Ishikawa (cell line): ENCODE results near the gene ABCC11.

Source experiments
- CEBPB ChIP-seq: IDR thresholded peaks from 2 replicates; pipeline ENCODE4 v1.6.1; 2012
- CREB1 ChIP-seq: IDR thresholded peaks from 2 replicates; pipeline ENCODE4 v1.6.1; 2012; ENCODE audit warnings: low read depth
- EGR1 ChIP-seq: IDR thresholded peaks from 2 replicates; pipeline ENCODE4 v1.6.1; 2012
- EP300 ChIP-seq: IDR thresholded peaks from 2 replicates; pipeline ENCODE4 v1.6.1; 2012; ENCODE audit warnings: borderline replicate concordance
- FOXM1 ChIP-seq: IDR thresholded peaks from 2 replicates; pipeline ENCODE4 v1.6.1; 2012; ENCODE audit warnings: low read depth, borderline replicate concordance
- MAX ChIP-seq: IDR thresholded peaks from 2 replicates; pipeline ENCODE4 v1.6.1; 2012
- NFIC ChIP-seq: IDR thresholded peaks from 2 replicates; pipeline ENCODE4 v1.6.1; 2012
- RAD21 ChIP-seq: IDR thresholded peaks from 2 replicates; pipeline ENCODE4 v1.6.1; 2012; ENCODE audit warnings: low read depth
- TAF1 ChIP-seq: IDR thresholded peaks from 2 replicates; pipeline ENCODE4 v1.6.1; 2012; ENCODE audit warnings: low read depth, mild to moderate bottlenecking
- TCF12 ChIP-seq: IDR thresholded peaks from 2 replicates; pipeline ENCODE4 v1.6.1; 2012; ENCODE audit warnings: low read depth
- TEAD4 ChIP-seq: IDR thresholded peaks from 2 replicates; pipeline ENCODE4 v1.6.1; 2012
- USF1 ChIP-seq: IDR thresholded peaks from 2 replicates; pipeline ENCODE4 v1.6.1; 2012
- YY1 ChIP-seq: IDR thresholded peaks from 2 replicates; pipeline ENCODE4 v1.6.1; 2012; ENCODE audit warnings: low read depth
- ZBTB7A ChIP-seq: IDR thresholded peaks from 2 replicates; pipeline ENCODE4 v1.6.1; 2012; ENCODE audit warnings: low read depth
- TF ChIP-seq, protein P1 (sequence below): IDR thresholded peaks from 2 replicates; pipeline ENCODE4 v1.6.1; 2012; ENCODE audit warnings: low read depth, mild to moderate bottlenecking

The ABCC11 gene

GRCh38 chr16:48256579-48257177 lies 9.3 kb upstream of the ABCC11 start:
- TF ChIP-seq RAD21 (no peak), MAX (no peak)

GRCh38 chr16:48252013-48252412 lies 4.7 kb upstream of the ABCC11 start:
- TF ChIP-seq MAX (no peak), USF1 (no peak), TEAD4 (no peak), RAD21 (no peak), EP300 (no peak), ZBTB7A (no peak), TCF12 (no peak), FOXM1 (no peak), TAF1 (no peak), EGR1 (no peak), YY1 (no peak), CEBPB (no peak), NFIC (no peak), CREB1 (no peak)
- TF ChIP-seq, protein P1, sequence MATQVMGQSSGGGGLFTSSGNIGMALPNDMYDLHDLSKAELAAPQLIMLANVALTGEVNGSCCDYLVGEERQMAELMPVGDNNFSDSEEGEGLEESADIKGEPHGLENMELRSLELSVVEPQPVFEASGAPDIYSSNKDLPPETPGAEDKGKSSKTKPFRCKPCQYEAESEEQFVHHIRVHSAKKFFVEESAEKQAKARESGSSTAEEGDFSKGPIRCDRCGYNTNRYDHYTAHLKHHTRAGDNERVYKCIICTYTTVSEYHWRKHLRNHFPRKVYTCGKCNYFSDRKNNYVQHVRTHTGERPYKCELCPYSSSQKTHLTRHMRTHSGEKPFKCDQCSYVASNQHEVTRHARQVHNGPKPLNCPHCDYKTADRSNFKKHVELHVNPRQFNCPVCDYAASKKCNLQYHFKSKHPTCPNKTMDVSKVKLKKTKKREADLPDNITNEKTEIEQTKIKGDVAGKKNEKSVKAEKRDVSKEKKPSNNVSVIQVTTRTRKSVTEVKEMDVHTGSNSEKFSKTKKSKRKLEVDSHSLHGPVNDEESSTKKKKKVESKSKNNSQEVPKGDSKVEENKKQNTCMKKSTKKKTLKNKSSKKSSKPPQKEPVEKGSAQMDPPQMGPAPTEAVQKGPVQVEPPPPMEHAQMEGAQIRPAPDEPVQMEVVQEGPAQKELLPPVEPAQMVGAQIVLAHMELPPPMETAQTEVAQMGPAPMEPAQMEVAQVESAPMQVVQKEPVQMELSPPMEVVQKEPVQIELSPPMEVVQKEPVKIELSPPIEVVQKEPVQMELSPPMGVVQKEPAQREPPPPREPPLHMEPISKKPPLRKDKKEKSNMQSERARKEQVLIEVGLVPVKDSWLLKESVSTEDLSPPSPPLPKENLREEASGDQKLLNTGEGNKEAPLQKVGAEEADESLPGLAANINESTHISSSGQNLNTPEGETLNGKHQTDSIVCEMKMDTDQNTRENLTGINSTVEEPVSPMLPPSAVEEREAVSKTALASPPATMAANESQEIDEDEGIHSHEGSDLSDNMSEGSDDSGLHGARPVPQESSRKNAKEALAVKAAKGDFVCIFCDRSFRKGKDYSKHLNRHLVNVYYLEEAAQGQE = no peak

- TF ChIP-seq TCF12 (no peak), TAF1 (no peak), TEAD4 (no peak), YY1 (no peak), EGR1 (no peak), CREB1 (no peak), MAX (no peak), ZBTB7A (no peak), RAD21 (no peak), CEBPB (no peak), EP300 (no peak), FOXM1 (no peak), USF1 (no peak)
- TF ChIP-seq, protein P1 = no peak
Observed at GRCh38 chr16:48250520-48251278, 3.4 kb upstream of the ABCC11 start.

- TF ChIP-seq TCF12 = no peak
Observed at GRCh38 chr16:48246066-48246465, 1.3 kb downstream of the ABCC11 start.

DNA sequence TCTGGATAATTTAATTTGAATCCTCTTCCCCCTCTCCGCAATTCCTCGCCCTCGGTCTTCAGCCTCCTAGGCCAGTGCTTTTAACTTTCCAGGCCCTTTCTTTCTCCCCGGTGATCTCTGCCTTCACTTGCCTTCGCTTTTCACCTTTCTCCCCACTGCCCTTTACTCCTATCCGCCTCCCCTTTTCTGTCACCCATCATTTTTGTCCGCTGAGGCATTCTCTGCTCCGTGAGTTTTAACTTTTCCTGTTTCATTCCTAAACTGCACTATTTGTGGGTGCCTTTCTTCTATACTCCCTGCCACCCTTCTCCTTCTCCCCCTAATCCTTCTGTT lies 2.5 kb downstream of the ABCC11 start:
- TF ChIP-seq YY1 = no peak
- TF ChIP-seq CREB1 = no peak
- no peak for TF ChIP-seq RAD21
- TF ChIP-seq EGR1 = no peak
- no peak for TF ChIP-seq NFIC
- no peak for TF ChIP-seq EP300
- no peak for TF ChIP-seq USF1
- TF ChIP-seq, protein P1 = no peak
- no peak for TF ChIP-seq TEAD4
- no peak for TF ChIP-seq ZBTB7A
- no peak for TF ChIP-seq TCF12
- no peak for TF ChIP-seq MAX
- TF ChIP-seq FOXM1 = no peak
- no peak for TF ChIP-seq TAF1
- TF ChIP-seq CEBPB = no peak
